ENCODE data around the gene SH2D1A. TPM values are rescaled to one million over a fixed set of nuclear protein-coding genes. Genes with fewer than 3 reads are reported as not detected.

Gene SH2D1A
- total and polyA plus RNA-seq, 2 donors (not counting 1 experiment from before 2014, with no cell fraction given): 0.04 TPM; not detected in 1

DNA sequence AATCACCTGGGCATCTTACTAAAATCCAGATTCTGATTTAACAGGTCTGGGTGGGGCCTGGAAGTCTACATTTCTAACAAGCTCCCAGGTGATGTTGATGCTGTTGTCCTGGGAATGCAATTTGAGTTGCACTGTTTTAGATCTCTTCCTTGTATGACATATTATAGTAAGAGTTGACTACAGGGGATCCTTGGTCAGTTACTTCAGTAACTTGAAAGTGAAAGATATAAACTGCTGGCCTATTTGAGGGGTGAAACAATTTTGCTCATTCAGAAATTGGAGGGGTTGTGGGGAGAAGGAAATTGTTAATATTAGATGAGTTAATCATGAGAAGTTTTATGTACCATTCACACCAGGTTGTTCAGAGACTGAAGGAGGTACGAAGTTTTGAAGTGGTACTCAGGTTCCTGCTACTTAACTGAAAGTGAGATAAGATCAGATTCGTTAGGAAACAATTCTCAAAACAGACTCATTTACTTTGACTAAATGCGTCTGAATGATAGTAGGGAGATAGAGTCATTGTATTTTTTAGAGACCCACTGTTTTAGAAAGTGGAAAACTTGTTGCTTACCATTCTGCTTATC, 12.5 kb downstream of the SH2D1A start:
- Mint-ChIP-seq H3K27ac (no peak overlapping the region), H3K9me3 (ENCODE audit: insufficient read depth) (no peaks in the 10 kb centered on the region), H3K4me3 (no peak overlapping the region), H3K27me3 (peaks cover 7% of the 10 kb centered on the region), H3K4me1 (no peaks in the 10 kb centered on the region)
- intact Hi-C loops (cut with micrococcal nuclease): no loop called here
- no peak for DNase-seq
- Histone ChIP-seq H2AFZ (ENCODE audit: insufficient read depth, low read depth, low read length, poor library complexity, severe bottlenecking) (no peak overlapping the region), H3K27ac (ENCODE audit: low read length in 2 of 2) (no peak overlapping the region), H3K36me3 (replicated peaks in 1 of 2; ENCODE audit: control extremely low read depth in 1 of 2, control insufficient read depth in 1 of 2, extremely low read depth in 1 of 2, insufficient read depth in 2 of 2, low read length in 1 of 2) (no peaks in the 10 kb centered on the region), H3K4me3 (ENCODE audit: control extremely low read depth in 1 of 5, extremely low read depth in 1 of 5, insufficient read depth in 1 of 5, low read depth in 2 of 5, low read length in 4 of 5) (no peak overlapping the region), H3K9me3 (ENCODE audit: control extremely low read depth in 1 of 3, control insufficient read depth in 2 of 3, insufficient read depth in 1 of 3, low read length in 2 of 3) (no peaks in the 10 kb centered on the region), H3K9ac (ENCODE audit: low read length) (no peak overlapping the region), H3K79me2 (ENCODE audit: control insufficient read depth, insufficient read depth, low read length) (no peaks in the 10 kb centered on the region), H3K27me3 (replicated peaks in 1 of 4; ENCODE audit: control extremely low read depth in 1 of 4, control insufficient read depth in 3 of 4, insufficient read depth in 4 of 4, low read length in 3 of 4) (no peaks in the 10 kb centered on the region), H4K20me1 (ENCODE audit: control insufficient read depth, insufficient read depth, low read length, poor library complexity, severe bottlenecking) (no peaks in the 10 kb centered on the region), H3K4me1 (ENCODE audit: control insufficient read depth in 2 of 2, insufficient read depth in 2 of 2, low read length in 2 of 2) (no peaks in the 10 kb centered on the region), H3K4me2 (replicated peaks; ENCODE audit: low read depth, low read length, poor library complexity, severe bottlenecking) (no peak overlapping the region)
- TF ChIP-seq EZH2 (IDR thresholded peaks at IDR 0.05; ENCODE audit: borderline replicate concordance, insufficient read depth, low read depth, low read length, poor library complexity, severe bottlenecking): no peak
- TF ChIP-seq, protein P1, sequence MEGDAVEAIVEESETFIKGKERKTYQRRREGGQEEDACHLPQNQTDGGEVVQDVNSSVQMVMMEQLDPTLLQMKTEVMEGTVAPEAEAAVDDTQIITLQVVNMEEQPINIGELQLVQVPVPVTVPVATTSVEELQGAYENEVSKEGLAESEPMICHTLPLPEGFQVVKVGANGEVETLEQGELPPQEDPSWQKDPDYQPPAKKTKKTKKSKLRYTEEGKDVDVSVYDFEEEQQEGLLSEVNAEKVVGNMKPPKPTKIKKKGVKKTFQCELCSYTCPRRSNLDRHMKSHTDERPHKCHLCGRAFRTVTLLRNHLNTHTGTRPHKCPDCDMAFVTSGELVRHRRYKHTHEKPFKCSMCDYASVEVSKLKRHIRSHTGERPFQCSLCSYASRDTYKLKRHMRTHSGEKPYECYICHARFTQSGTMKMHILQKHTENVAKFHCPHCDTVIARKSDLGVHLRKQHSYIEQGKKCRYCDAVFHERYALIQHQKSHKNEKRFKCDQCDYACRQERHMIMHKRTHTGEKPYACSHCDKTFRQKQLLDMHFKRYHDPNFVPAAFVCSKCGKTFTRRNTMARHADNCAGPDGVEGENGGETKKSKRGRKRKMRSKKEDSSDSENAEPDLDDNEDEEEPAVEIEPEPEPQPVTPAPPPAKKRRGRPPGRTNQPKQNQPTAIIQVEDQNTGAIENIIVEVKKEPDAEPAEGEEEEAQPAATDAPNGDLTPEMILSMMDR (IDR thresholded peaks at IDR 0.05): no peak
- no CpG with 5 or more reads among the region's 3 CpGs for WGBS (ENCODE audit: insufficient coverage)
- ChIA-PET CTCF (no interaction called here), POLR2A (no interaction called here)
- no peak for ATAC-seq (ENCODE audit: low read depth)

DNA sequence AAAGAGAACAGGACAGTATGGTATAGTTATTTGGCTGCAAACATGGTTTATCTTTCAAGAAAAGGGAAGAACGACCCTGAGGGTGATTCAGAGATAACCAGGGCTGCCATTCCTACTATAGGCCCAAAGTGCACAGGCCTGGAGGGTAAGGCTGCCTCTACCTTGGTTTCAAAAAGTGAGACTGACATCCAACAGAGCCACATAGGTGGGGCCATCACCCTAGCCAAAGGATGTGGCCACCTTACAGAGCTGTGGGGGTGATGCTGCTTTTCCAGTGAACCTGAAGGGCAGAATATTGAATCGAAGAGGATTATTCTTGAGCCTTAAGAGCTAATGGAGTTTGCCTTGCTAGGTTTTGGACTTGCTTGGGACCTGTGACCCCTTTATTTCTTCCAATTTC, 15.7 kb downstream of the SH2D1A start:
- no peak overlapping the region for H3K27ac Mint-ChIP-seq
- no peak overlapping the region for H3K9ac ChIP-seq (ENCODE audit: low read length)
- no peaks in the 10 kb centered on the region for H3K9me3 ChIP-seq (ENCODE audit: control extremely low read depth in 1 of 3, control insufficient read depth in 2 of 3, insufficient read depth in 1 of 3, low read length in 2 of 3)
- H3K4me3 Mint-ChIP-seq: no peak overlapping the region
- DNase-seq (no peak), ATAC-seq (ENCODE audit: low read depth) (no peak)
- TF ChIP-seq, protein P1 (IDR thresholded peaks at IDR 0.05): no peak
- no peak for TF ChIP-seq EZH2 (IDR thresholded peaks at IDR 0.05; ENCODE audit: borderline replicate concordance, insufficient read depth, low read depth, low read length, poor library complexity, severe bottlenecking)
- no peak overlapping the region for H3K4me2 ChIP-seq (replicated peaks; ENCODE audit: low read depth, low read length, poor library complexity, severe bottlenecking)
- no peaks in the 10 kb centered on the region for H3K4me1 Mint-ChIP-seq
- no peaks in the 10 kb centered on the region for H3K79me2 ChIP-seq (ENCODE audit: control insufficient read depth, insufficient read depth, low read length)
- H3K27me3 Mint-ChIP-seq: peaks cover 7% of the 10 kb centered on the region
- H3K4me1 ChIP-seq (ENCODE audit: control insufficient read depth in 2 of 2, insufficient read depth in 2 of 2, low read length in 2 of 2): no peaks in the 10 kb centered on the region
- no peak overlapping the region for H2AFZ ChIP-seq (ENCODE audit: insufficient read depth, low read depth, low read length, poor library complexity, severe bottlenecking)
- no peak overlapping the region for H3K27ac ChIP-seq (ENCODE audit: low read length in 2 of 2)
- no peaks in the 10 kb centered on the region for H4K20me1 ChIP-seq (ENCODE audit: control insufficient read depth, insufficient read depth, low read length, poor library complexity, severe bottlenecking)
- intact Hi-C loops (cut with micrococcal nuclease): no loop called here
- no peak overlapping the region for H3K4me3 ChIP-seq (ENCODE audit: control extremely low read depth in 1 of 5, extremely low read depth in 1 of 5, insufficient read depth in 1 of 5, low read depth in 2 of 5, low read length in 4 of 5)
- no peaks in the 10 kb centered on the region for H3K9me3 Mint-ChIP-seq (ENCODE audit: insufficient read depth)
- ChIA-PET POLR2A (no interaction called here), CTCF (no interaction called here)
- no CpG with 5 or more reads among the region's 2 CpGs for WGBS (ENCODE audit: insufficient coverage)
- no peaks in the 10 kb centered on the region for H3K36me3 ChIP-seq (replicated peaks in 1 of 2; ENCODE audit: control extremely low read depth in 1 of 2, control insufficient read depth in 1 of 2, extremely low read depth in 1 of 2, insufficient read depth in 2 of 2, low read length in 1 of 2)
- H3K27me3 ChIP-seq (replicated peaks in 1 of 4; ENCODE audit: control extremely low read depth in 1 of 4, control insufficient read depth in 3 of 4, insufficient read depth in 4 of 4, low read length in 3 of 4): no peaks in the 10 kb centered on the region
